ENCODE measurements around the gene MXD4.

DNA sequence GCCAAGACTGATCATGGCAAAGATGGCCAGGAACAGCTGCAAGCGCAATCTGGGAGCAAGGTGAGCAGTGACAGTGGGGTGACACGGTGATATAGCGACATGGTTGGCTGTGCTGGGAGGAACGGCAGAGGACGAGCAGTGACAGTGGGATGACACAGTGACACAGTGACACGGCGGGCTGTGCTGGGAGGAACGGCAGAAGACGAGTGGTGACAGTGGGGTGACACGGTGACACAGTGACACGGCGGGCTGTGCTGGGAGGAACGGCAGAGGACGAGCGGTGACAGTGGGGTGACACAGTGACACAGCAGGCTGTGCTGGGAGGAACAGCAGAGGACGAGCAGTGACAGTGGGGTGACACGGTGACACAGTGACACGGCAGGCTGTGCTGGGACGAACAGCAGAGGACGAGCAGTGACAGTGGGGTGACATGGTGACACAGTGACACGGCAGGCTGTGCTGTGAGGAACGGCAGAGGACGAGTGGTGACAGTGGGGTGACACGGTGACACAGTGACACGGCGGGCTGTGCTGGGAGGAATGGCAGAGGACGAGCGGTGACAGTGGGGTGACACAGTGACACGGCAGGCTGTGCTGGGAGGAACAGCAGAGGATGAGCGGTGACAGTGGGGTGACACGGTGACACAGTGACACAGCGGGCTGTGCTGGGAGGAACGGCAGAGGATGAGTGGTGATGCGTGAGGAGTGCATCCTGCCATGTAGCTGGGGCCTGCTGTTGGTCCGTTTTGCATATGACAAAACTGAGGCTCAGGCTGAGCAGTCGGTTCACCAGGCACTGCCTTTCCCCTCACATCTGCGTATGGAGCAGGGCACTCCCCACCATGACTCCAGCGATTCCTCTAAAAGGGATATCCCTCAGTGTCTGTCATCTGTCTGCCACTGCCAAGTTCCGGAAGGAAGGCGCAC, 36.0 kb upstream of the MXD4 start:
- TF ChIP-seq, protein P1, sequence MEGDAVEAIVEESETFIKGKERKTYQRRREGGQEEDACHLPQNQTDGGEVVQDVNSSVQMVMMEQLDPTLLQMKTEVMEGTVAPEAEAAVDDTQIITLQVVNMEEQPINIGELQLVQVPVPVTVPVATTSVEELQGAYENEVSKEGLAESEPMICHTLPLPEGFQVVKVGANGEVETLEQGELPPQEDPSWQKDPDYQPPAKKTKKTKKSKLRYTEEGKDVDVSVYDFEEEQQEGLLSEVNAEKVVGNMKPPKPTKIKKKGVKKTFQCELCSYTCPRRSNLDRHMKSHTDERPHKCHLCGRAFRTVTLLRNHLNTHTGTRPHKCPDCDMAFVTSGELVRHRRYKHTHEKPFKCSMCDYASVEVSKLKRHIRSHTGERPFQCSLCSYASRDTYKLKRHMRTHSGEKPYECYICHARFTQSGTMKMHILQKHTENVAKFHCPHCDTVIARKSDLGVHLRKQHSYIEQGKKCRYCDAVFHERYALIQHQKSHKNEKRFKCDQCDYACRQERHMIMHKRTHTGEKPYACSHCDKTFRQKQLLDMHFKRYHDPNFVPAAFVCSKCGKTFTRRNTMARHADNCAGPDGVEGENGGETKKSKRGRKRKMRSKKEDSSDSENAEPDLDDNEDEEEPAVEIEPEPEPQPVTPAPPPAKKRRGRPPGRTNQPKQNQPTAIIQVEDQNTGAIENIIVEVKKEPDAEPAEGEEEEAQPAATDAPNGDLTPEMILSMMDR (conservative IDR thresholded peaks at IDR 0.05; ENCODE audit: low read depth, low read length): no peak
- no peak for TF ChIP-seq EZH2 (IDR thresholded peaks at IDR 0.05; ENCODE audit: borderline replicate concordance, low read depth, low read length, poor library complexity, severe bottlenecking)
